Measurements from ENCODE around the gene SH2D3C. TPM values are rescaled to one million over a fixed set of nuclear protein-coding genes. Genes with fewer than 3 reads are reported as not detected.

SH2D3C gene
- total RNA-seq, 4 donors from 2014 or later, result 6.1 to 12.1 (median 8.5) TPM

DNA sequence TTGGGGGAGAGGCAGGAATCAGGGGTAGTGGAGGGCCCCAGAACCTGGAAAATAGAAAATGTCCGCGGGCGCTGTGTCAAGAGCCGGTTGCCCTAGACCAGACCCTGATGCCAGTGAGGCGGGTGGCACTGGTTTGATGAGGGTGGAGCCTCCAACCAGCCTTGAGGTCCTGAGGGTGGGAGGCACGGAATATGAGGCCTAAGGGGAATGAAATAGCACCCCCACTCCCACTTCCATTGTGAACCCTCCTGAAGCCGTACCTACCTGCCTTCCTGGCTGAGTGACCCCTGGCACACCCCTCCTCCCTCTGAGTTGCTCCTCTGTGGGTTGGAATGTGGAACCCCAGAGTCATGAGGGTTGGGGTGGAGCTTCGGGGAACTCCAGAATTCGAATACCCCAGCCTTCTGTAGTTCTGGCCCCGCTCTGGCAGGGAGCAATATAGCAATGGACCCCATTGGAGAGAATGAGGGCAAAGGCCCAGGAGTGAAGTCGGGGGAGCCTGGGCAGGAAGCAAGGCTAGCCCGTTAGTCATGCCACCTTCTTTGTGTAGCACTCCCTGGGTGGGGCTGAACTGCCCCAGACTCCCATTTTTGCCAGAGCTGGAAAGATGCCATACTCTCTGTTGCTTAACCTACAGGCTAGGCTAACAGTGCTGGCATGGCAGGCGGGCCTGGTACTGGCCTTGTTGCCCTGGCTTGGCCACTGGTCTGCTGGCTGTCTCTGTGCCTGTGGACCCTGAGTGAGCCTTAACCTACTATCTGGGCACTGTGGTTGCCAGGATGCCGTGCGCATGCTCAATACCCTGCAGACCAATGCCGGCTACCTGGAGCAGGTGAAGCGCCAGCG, 25.3 kb upstream of the SH2D3C start:
- no peak for TF ChIP-seq POLR2AphosphoS5 (IDR thresholded peaks at IDR 0.05)
- TF ChIP-seq POLR2A (IDR thresholded peaks at IDR 0.05), result no peak
- no peak for TF ChIP-seq EP300 (IDR thresholded peaks at IDR 0.05)
- TF ChIP-seq, protein P1, sequence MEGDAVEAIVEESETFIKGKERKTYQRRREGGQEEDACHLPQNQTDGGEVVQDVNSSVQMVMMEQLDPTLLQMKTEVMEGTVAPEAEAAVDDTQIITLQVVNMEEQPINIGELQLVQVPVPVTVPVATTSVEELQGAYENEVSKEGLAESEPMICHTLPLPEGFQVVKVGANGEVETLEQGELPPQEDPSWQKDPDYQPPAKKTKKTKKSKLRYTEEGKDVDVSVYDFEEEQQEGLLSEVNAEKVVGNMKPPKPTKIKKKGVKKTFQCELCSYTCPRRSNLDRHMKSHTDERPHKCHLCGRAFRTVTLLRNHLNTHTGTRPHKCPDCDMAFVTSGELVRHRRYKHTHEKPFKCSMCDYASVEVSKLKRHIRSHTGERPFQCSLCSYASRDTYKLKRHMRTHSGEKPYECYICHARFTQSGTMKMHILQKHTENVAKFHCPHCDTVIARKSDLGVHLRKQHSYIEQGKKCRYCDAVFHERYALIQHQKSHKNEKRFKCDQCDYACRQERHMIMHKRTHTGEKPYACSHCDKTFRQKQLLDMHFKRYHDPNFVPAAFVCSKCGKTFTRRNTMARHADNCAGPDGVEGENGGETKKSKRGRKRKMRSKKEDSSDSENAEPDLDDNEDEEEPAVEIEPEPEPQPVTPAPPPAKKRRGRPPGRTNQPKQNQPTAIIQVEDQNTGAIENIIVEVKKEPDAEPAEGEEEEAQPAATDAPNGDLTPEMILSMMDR (IDR thresholded peaks at IDR 0.05), result no peak
- H3K27ac ChIP-seq, result peak overlapping the region; percentile 76 to 97 (median 92)
- ATAC-seq, result no peak
- peak overlapping the region; percentile 63 to 74 for H3K4me3 ChIP-seq
- H3K4me1 ChIP-seq, result peaks cover 0 to 35% (median 19%) of the 10 kb centered on the region in 3 donors
- 15 to 22% methylated on average over 7 to 8 of the region's 18 CpGs for WGBS, 2 donors (ENCODE audit: low coverage in 1 of 2)
- H3K36me3 ChIP-seq, result peaks cover 0 to 37% of the 10 kb centered on the region in 2 donors
- no peaks in the 10 kb centered on the region for H3K27me3 ChIP-seq
- H3K9me3 ChIP-seq, result no peaks in the 10 kb centered on the region

DNA sequence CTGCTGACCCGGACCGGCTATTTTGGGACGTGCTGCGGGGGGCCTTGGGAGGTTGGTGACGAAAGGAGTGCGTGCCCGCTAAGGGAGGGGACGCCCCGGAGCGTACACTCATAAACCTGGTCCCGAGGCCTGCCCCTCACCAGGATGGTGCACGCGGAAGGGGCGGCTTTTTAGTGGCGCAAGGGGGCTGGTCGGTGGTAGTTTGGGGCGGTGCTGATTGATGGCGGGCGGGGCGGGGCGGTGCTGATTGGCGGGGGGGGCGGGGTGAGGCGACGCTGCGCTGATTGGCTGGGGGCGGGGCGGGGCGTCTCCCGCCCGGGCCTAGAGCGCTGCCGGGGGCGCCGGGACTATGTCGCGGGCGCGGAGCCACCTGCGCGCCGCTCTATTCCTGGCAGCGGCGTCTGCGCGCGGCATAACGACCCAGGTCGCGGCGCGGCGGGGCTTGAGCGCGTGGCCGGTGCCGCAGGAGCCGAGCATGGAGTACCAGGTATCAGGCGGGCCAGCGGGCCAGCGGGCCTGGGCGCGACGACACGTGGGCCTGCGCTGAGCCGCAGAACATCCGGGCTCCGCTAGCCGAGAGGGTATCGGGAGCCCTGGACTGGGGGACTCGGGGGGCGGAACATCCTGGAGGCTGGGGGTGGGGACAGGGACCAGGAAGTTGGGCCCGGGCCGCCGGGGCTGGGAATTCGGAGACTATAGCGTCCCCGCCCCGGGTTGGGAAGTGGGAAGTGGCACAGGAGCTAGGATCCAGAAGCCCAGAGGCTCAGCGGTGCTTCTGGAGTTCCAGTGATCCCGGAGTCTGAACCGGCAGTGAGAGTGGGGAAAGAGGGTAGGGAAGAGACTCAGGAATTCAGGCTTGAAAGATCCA, 24.3 kb upstream of the SH2D3C start, which contains the start of gene FPGS:
TSS of gene FPGS (plus strand) at position 307 of the 868 bp plus-strand sequence. CDS start at position 350, 43 bp downstream.
- no peaks in the 10 kb centered on the region for H3K9me3 ChIP-seq
- ATAC-seq, result peak; percentile 93
- TF ChIP-seq, protein P1 (IDR thresholded peaks at IDR 0.05), result peak in 1 of 4 experiments; percentile 9
- TF ChIP-seq POLR2A (IDR thresholded peaks at IDR 0.05) (peak; percentile 74 to 82), POLR2AphosphoS5 (IDR thresholded peaks at IDR 0.05) (peak; percentile 49), EP300 (IDR thresholded peaks at IDR 0.05) (no peak)
- peaks cover 0 to 35% (median 19%) of the 10 kb centered on the region in 3 donors for H3K4me1 ChIP-seq
- 0 to 3% methylated on average over 4 to 6 of the region's 83 CpGs for WGBS, 2 donors (ENCODE audit: low coverage in 1 of 2)
- peak within 1 kb of the TSS; percentile 63 to 74 for H3K4me3 ChIP-seq
- H3K27ac ChIP-seq, result peak within 1 kb of the TSS; percentile 76 to 97 (median 92)
- H3K36me3 ChIP-seq, result peaks cover 0 to 28% of the 10 kb centered on the region in 2 donors
- H3K27me3 ChIP-seq, result no peaks in the 10 kb centered on the region

DNA sequence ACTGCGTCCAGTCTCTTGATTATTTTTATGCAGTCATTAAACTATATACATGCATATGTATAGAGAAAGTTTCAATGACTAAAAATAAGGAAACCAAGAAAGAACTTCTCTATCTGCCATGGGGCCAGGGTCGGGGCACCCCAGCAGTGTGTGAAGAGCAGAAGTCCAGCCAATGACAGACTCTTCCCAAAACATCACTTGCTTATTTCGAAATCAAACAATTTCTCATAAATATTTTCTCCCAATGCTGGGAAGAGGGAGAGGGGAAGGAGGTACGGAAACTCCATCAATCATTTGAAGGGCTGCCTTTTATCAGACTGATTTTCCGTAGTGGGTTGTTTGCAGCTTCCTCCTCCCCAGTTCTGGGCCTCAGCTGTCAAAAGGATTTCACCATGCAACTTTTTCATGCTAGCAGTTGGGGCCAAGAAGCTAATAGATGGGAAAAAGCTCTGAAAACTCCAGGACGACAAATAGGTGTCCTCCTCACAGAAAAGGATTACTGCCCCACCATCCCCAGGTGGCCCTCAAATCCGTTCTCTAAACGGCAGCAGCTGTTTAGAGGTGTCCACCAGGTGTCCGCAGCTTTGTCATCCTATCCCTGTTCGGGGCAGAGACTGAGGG, 23.6 kb upstream of the SH2D3C start:
- no peaks in the 10 kb centered on the region for H3K27me3 ChIP-seq
- H3K36me3 ChIP-seq, result peaks cover 0 to 21% of the 10 kb centered on the region in 2 donors
- TF ChIP-seq, protein P1 (IDR thresholded peaks at IDR 0.05), result peak in 2 of 4 experiments; percentile 16 to 37
- peak; percentile 72 for TF ChIP-seq POLR2AphosphoS5 (IDR thresholded peaks at IDR 0.05)
- TF ChIP-seq POLR2A (IDR thresholded peaks at IDR 0.05), result no peak
- peak overlapping the region; percentile 63 to 74 for H3K4me3 ChIP-seq
- H3K9me3 ChIP-seq, result no peaks in the 10 kb centered on the region
- H3K27ac ChIP-seq, result peak overlapping the region; percentile 76 to 97 (median 92)
- ATAC-seq, result peak; percentile 50
- WGBS, 2 donors (ENCODE audit: low coverage in 1 of 2), result 15 to 16% methylated on average over 8 to 9 of the region's 10 CpGs
- peaks cover 0 to 39% (median 19%) of the 10 kb centered on the region in 3 donors for H3K4me1 ChIP-seq

DNA sequence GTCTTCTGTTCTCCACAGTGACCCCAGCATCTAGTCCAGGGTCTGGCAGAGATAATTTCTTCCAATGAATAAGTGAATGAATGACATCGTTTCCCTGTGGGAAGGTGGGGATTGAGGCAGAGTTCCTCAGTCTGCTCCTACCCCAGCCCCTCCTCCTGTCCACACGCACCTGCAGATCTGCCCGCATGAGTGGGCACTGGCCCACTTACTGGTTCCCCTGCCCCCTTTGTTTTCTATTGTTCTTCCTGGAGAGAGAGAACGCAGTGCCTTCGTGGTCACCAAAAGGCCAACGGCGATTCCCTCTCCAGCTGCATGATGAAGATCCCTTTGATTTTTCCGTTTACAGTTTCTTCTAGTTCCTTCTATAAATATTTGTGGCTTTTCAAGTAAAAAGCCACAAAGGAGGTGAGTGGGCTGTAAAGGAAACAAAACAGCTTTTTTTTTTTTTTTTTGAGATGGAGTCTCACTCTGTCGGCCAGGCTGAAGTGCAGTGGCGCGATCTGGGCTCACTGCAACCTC, 18.4 kb upstream of the SH2D3C start:
- H3K27ac ChIP-seq, result peak overlapping the region in 1 of 4 donors; percentile 36
- no peaks in the 10 kb centered on the region for H3K9me3 ChIP-seq
- no peak for ATAC-seq
- peaks cover 0 to 23% of the 10 kb centered on the region in 2 donors for H3K36me3 ChIP-seq
- 33 to 48% methylated on average over 9 to 11 of the region's 11 CpGs for WGBS, 2 donors (ENCODE audit: low coverage in 1 of 2)
- no peak overlapping the region for H3K4me3 ChIP-seq
- no peaks in the 10 kb centered on the region for H3K27me3 ChIP-seq
- TF ChIP-seq POLR2AphosphoS5 (IDR thresholded peaks at IDR 0.05) (no peak), POLR2A (IDR thresholded peaks at IDR 0.05) (no peak), EP300 (IDR thresholded peaks at IDR 0.05) (no peak)
- TF ChIP-seq, protein P1 (IDR thresholded peaks at IDR 0.05), result no peak
- H3K4me1 ChIP-seq, result peaks cover 0 to 34% (median 12%) of the 10 kb centered on the region in 3 donors
